HCT116 (cell line): Measurements from ENCODE around the gene SPEN. TPM values are rescaled to one million over a fixed set of nuclear protein-coding genes. Genes with fewer than 3 reads are reported as not detected.

Experiments
- ATAC-seq: fragments of 200-7000 bp; cut with Tn5 transposase; 2 replicates; pipeline ENCODE4 v1.9.1; 2020; ENCODE audit warnings: mild to moderate bottlenecking, moderate library complexity
- BruUV-seq: library from RNA; stranded (reverse); fragments of 400-500 nt; replicated peaks from 2 replicates; lab custom pipeline; 2021; lab: Mats Ljungman, UMichigan
- CTCF ChIA-PET: fragments of 300-600 bp; sonication (Branson Sonifier 250); formaldehyde crosslinking; loops from one replicate; lab custom pipeline; 2021; ENCODE audit warnings: antibody characterized with exemption; lab: Charles Lee
- POLR2A ChIA-PET: fragments of 300-600, 350-600 bp; sonication (Branson Sonifier 250); formaldehyde crosslinking; loops from one replicate; lab custom pipeline; 2021; ENCODE audit warnings: antibody characterized with exemption; lab: Charles Lee
- RAD21 ChIA-PET, 2 experiments: fragments of 300-600 bp; sonication (Branson Sonifier 250); formaldehyde crosslinking; loops; one replicate each; lab custom pipeline; 2023; ENCODE audit warnings: low total read pairs in 2 of 2; ENCODE audit not compliant: uncharacterized antibody in 2 of 2, unreplicated experiment in 2 of 2, low non-redundant PET in 1 of 2; lab: Charles Lee
- DNase-seq: peaks from one replicate; pipeline ENCODE4 v3.0.0-alpha.2; 2010; ENCODE audit warnings: low read depth, low spot score
- H2AFZ ChIP-seq: fragments of 200-600 bp; shearing (Covaris generic), sonication (generic); 2 replicates; pipeline ENCODE4 v1.6.1; 2017; ENCODE audit warnings: low read depth, mixed run types, mixed read lengths, antibody characterized with exemption, low read length; ENCODE audit not compliant: poor library complexity, severe bottlenecking
- H3K27ac ChIP-seq: 2 replicates; pipeline ENCODE4 v1.5.1; 2012; ENCODE audit warnings: low read depth, low read length
- H3K27me3 ChIP-seq: fragments of 200-600 bp; sonication (generic); 2 replicates; pipeline ENCODE4 v1.6.1; 2016; ENCODE audit warnings: mixed run types, low read length, mixed read lengths; ENCODE audit not compliant: insufficient read depth
- H3K36me3 ChIP-seq, 2 experiments: fragments of 200-500 bp in 1 of 2; fragments of 200-600 bp in 1 of 2; sonication (Bioruptor generic) in 1 of 2; sonication (generic) in 1 of 2; 2 replicates each; pipeline versions ENCODE4 v1.5.1 to v1.6.1; 2014 to 2016; ENCODE audit warnings: low read length in 2 of 2, inconsistent platforms in 1 of 2, mixed read lengths in 1 of 2, mixed run types in 1 of 2; ENCODE audit not compliant: insufficient read depth in 2 of 2, control insufficient read depth in 1 of 2
- H3K4me1 ChIP-seq, 2 experiments: fragments of 200-600 bp in 1 of 2; sonication (generic) in 1 of 2; 2 replicates each; pipeline versions ENCODE4 v1.5.1 to v1.6.1; 2012 to 2017; ENCODE audit warnings: low read length in 2 of 2, inconsistent platforms in 1 of 2, mild to moderate bottlenecking in 1 of 2, mixed read lengths in 1 of 2, mixed run types in 1 of 2, moderate library complexity in 1 of 2; ENCODE audit not compliant: insufficient read depth in 2 of 2, control insufficient read depth in 1 of 2
- H3K4me2 ChIP-seq: fragments of 200-600 bp; sonication (generic); 2 replicates; pipeline ENCODE4 v1.6.1; 2017; ENCODE audit warnings: mixed run types, low read length, mixed read lengths
- H3K4me3 ChIP-seq, 2 experiments: fragments of 200-600 bp in 1 of 2; sonication (generic) in 1 of 2; replicated peaks in 1 of 2; 2 replicates each; pipeline ENCODE4 v1.5.1; 2011 to 2016; ENCODE audit warnings: low read length in 2 of 2, control low read depth in 1 of 2, low read depth in 1 of 2, mild to moderate bottlenecking in 1 of 2, mixed read lengths in 1 of 2, mixed run types in 1 of 2
- H3K79me2 ChIP-seq: fragments of 200-600 bp; sonication (generic); 2 replicates; pipeline ENCODE4 v1.6.1; 2017; ENCODE audit warnings: mild to moderate bottlenecking, mixed run types, low read length, moderate library complexity, mixed read lengths; ENCODE audit not compliant: insufficient read depth
- H3K9ac ChIP-seq: fragments of 200-600 bp; sonication (generic); 2 replicates; pipeline ENCODE4 v1.6.1; 2016; ENCODE audit warnings: low read length, mixed read lengths
- H3K9me2 ChIP-seq: fragments of 200-600 bp; sonication (generic), shearing (Covaris generic); 2 replicates; pipeline ENCODE4 v1.6.1; 2017; ENCODE audit warnings: mixed run types, mild to moderate bottlenecking, moderate library complexity; ENCODE audit not compliant: insufficient read depth
- H3K9me3 ChIP-seq, 2 experiments: fragments of 200-500 bp in 1 of 2; fragments of 200-600 bp in 1 of 2; sonication (Bioruptor generic) in 1 of 2; sonication (generic) in 1 of 2; 2 replicates each; pipeline ENCODE4 v1.6.1; 2014 to 2017; ENCODE audit warnings: low read length in 2 of 2, mixed read lengths in 2 of 2, inconsistent platforms in 1 of 2, low read depth in 1 of 2, mild to moderate bottlenecking in 1 of 2, mixed run types in 1 of 2, moderate library complexity in 1 of 2; ENCODE audit not compliant: control insufficient read depth in 1 of 2, insufficient read depth in 1 of 2
- H4K20me1 ChIP-seq: fragments of 200-600 bp; sonication (generic), shearing (Covaris generic); 2 replicates; pipeline ENCODE4 v1.6.1; 2017; ENCODE audit warnings: mixed run types, mild to moderate bottlenecking, moderate library complexity; ENCODE audit not compliant: insufficient read depth
- CBX3 ChIP-seq: IDR thresholded peaks from 2 replicates; pipeline ENCODE4 v1.6.1; 2012; ENCODE audit warnings: low read depth
- CEBPB ChIP-seq: IDR thresholded peaks from 2 replicates; pipeline ENCODE4 v1.6.1; 2012; ENCODE audit warnings: low read depth
- EGR1 ChIP-seq: IDR thresholded peaks from 2 replicates; pipeline ENCODE4 v1.6.1; 2012; ENCODE audit warnings: low read depth
- ELF1 ChIP-seq: IDR thresholded peaks from 2 replicates; pipeline ENCODE4 v1.6.1; 2012; ENCODE audit warnings: low read depth, borderline replicate concordance
- EZH2 ChIP-seq: fragments of 200-600 bp; sonication (generic); IDR thresholded peaks from 2 replicates; pipeline ENCODE4 v1.6.1; 2017; ENCODE audit warnings: antibody characterized with exemption, mixed run types
- FOSL1 ChIP-seq: IDR thresholded peaks from 2 replicates; pipeline ENCODE4 v1.6.1; 2012; ENCODE audit warnings: low read depth
- JUND ChIP-seq: IDR thresholded peaks from 2 replicates; pipeline ENCODE4 v1.6.1; 2012
- POLR2A ChIP-seq: IDR thresholded peaks from 2 replicates; pipeline ENCODE4 v1.7.0; 2011; ENCODE audit warnings: borderline replicate concordance; ENCODE audit not compliant: insufficient read depth, insufficient read length; ENCODE audit errors: extremely low read depth
- POLR2AphosphoS5 ChIP-seq: IDR thresholded peaks from 2 replicates; pipeline ENCODE4 v1.6.1; 2011; ENCODE audit warnings: mild to moderate bottlenecking, low read depth, low read length, moderate library complexity
- SIN3A ChIP-seq: IDR thresholded peaks from 2 replicates; pipeline ENCODE4 v1.6.1; 2012; ENCODE audit warnings: low read depth
- TCF7L2 ChIP-seq: IDR thresholded peaks from 2 replicates; pipeline ENCODE4 v1.7.0; 2011; ENCODE audit warnings: borderline replicate concordance, inconsistent platforms; ENCODE audit not compliant: insufficient read depth, insufficient read length; ENCODE audit errors: extremely low read depth
- YY1 ChIP-seq: IDR thresholded peaks from 2 replicates; pipeline ENCODE4 v1.6.1; 2011; ENCODE audit warnings: low read length, low read depth, moderate library complexity, mild to moderate bottlenecking; ENCODE audit not compliant: insufficient replicate concordance; ENCODE audit errors: extremely low read depth
- ZFX ChIP-seq: fragments of 450-650 bp; IDR thresholded peaks from 2 replicates; pipeline ENCODE4 v1.6.1; 2017
- intact Hi-C: fragments of 100-400 bp; cut with micrococcal nuclease; formaldehyde crosslinking; loops from 2 replicates; pipeline ENCODE4 v1.10.0; 2022
- total RNA-seq: library from RNA; stranded (reverse); gene quantifications from one replicate; pipeline ENCODE4 v1.2.1, GENCODE V29; 2021; ENCODE audit not compliant: unreplicated experiment
- TF ChIP-seq, protein P1 (sequence below): IDR thresholded peaks from 2 replicates; pipeline ENCODE4 v1.6.1; 2011; ENCODE audit warnings: mild to moderate bottlenecking, low read length, moderate library complexity; ENCODE audit not compliant: insufficient replicate concordance; ENCODE audit errors: extremely low read depth

Gene SPEN
- total RNA-seq, 1 experiment from 2014 or later: 58.6 TPM

DNA sequence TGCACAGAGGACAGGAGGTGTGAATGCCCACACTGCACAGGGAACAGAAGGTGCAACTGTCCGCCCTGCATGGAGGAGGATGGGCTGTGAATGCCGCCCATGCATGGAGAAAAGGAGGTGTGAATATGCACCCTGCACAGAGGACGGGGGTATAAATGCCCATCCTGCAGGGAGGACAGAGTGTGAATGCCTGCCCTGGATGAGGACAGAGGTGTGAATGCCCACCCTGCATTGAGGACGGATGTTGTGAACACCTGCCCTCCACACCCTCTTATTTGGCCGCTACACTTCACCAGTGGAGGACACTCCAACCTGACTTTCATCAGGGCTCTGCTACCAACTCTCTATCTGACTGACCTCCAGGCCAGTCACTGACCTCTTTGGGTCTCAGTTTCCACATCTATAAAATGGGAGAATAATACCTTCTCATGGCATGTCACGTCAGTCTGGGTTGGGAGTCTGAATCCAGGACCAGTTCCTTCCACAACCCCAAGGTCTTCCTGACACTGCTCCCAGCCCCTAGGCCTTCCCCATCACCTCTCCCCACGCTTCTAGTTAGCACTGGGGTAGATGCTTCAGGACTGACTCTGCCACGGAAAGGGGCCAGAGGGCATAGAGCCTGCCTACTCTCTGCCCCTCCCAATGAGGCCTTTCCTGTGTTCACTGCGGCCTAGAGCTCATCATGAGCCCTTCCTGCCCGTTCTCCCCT, 100.0 kb downstream of the SPEN start:
- TF ChIP-seq POLR2A (no peak), CBX3 (no peak)
- Histone ChIP-seq H2AFZ (no peak overlapping the region), H3K4me3 (no peak overlapping the region), H3K79me2 (peaks cover 24% of the 10 kb centered on the region; the same call in 1 of the 2 replicates), H3K9ac (no peak overlapping the region), H4K20me1 (no peaks in the 10 kb centered on the region), H3K27ac (no peak overlapping the region), H3K27me3 (no peaks in the 10 kb centered on the region), H3K9me3 (no peaks in the 10 kb centered on the region), H3K9me2 (no peaks in the 10 kb centered on the region), H3K36me3 (peaks cover 13 to 14% of the 10 kb centered on the region in 2 experiments; a peak in 3 of 4 replicates), H3K4me2 (no peak overlapping the region), H3K4me1 (peaks cover 25 to 40% of the 10 kb centered on the region in 2 experiments)
- ChIA-PET CTCF (no interaction called here), RAD21 (no interaction called here), POLR2A (no interaction called here)
- intact Hi-C loops: no loop called here
- BruUV-seq: no TSS peak
- DNase-seq (no peak), ATAC-seq (no peak)

DNA sequence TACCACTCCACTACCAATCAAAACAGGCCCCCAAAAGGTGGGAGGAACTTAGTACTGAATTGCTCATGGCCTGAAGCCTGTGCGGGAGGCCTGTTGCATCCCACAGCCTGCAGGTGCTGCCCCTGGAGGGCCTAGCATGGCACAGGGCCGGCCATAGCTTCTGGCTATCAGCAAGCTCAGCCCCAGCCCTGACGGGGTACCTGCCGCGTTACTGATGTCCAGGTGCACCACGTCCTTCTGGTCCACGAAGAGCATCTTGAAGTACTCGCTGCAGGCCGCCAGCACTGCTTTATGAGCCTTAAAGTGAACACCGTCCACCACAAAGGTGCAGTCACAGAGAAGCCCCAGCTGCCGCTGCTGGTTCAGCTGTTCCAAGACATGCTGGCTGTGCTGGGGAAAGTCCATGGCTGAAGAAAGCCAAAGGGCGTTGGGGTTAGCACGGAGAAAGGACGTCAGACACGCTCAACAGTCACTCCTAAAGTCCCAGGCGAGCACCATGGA, 100.6 kb downstream of the SPEN start:
- peaks cover 24% of the 10 kb centered on the region; the same call in 1 of the 2 replicates for H3K79me2 ChIP-seq
- ChIA-PET CTCF (no interaction called here), POLR2A (no interaction called here), RAD21 (no interaction called here)
- intact Hi-C loops: no loop called here
- H3K4me1 ChIP-seq: peaks cover 31 to 46% of the 10 kb centered on the region in 2 experiments
- TF ChIP-seq TCF7L2 (no peak), CBX3 (no peak), POLR2AphosphoS5 (no peak), YY1 (no peak), EGR1 (no peak), EZH2 (no peak), SIN3A (no peak), JUND (no peak), ELF1 (no peak), CEBPB (no peak), POLR2A (no peak), FOSL1 (no peak), ZFX (no peak)
- TF ChIP-seq, protein P1, sequence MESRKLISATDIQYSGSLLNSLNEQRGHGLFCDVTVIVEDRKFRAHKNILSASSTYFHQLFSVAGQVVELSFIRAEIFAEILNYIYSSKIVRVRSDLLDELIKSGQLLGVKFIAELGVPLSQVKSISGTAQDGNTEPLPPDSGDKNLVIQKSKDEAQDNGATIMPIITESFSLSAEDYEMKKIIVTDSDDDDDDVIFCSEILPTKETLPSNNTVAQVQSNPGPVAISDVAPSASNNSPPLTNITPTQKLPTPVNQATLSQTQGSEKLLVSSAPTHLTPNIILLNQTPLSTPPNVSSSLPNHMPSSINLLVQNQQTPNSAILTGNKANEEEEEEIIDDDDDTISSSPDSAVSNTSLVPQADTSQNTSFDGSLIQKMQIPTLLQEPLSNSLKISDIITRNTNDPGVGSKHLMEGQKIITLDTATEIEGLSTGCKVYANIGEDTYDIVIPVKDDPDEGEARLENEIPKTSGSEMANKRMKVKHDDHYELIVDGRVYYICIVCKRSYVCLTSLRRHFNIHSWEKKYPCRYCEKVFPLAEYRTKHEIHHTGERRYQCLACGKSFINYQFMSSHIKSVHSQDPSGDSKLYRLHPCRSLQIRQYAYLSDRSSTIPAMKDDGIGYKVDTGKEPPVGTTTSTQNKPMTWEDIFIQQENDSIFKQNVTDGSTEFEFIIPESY: no peak
- no peaks in the 10 kb centered on the region for H3K27me3 ChIP-seq
- no peak overlapping the region for H3K4me2 ChIP-seq
- no peaks in the 10 kb centered on the region for H3K9me3 ChIP-seq
- no peak overlapping the region for H2AFZ ChIP-seq
- H3K9ac ChIP-seq: no peak overlapping the region
- H3K9me2 ChIP-seq: no peaks in the 10 kb centered on the region
- DNase-seq (no peak), ATAC-seq (no peak)
- no peaks in the 10 kb centered on the region for H4K20me1 ChIP-seq
- no TSS peak for BruUV-seq
- H3K27ac ChIP-seq: no peak overlapping the region
- peaks cover 8 to 11% of the 10 kb centered on the region in 2 experiments; a peak in 3 of 4 replicates for H3K36me3 ChIP-seq
- H3K4me3 ChIP-seq: no peak overlapping the region
